Measurements from ENCODE around the gene C1QBP.
A peak's percentile ranks its signal among the peaks of the same experiment; 100 is the strongest.

Gene C1QBP

GRCh38 chr17:5438716-5439445 is at the start of gene C1QBP:
TSS of gene C1QBP (minus strand) at chr17:5439155. CDS start at chr17:5439073, 82 bp downstream.
- DNase-seq = peak; percentile 92

- no peak for DNase-seq
Measured at GRCh38 chr17:5488752-5489151, 49.8 kb upstream of the C1QBP start.

- DNase-seq = peak; percentile 96
Measured at GRCh38 chr17:5486206-5487124, 47.5 kb upstream of the C1QBP start, which contains the start of gene MIS12. TSS of gene MIS12 (plus strand) at chr17:5486566. CDS start at chr17:5488863, 2,297 bp downstream.

GRCh38 chr17:5485270-5486205 is 46.6 kb upstream of the C1QBP start, which contains the start of gene DERL2:
TSS of gene DERL2 (minus strand) at chr17:5486178. CDS start at chr17:5486161, 17 bp downstream.
- DNase-seq = peak; percentile 48

GRCh38 chr17:5481451-5481850 is 42.5 kb upstream of the C1QBP start:
- DNase-seq = no peak

GRCh38 chr17:5480962-5481361 is 42.0 kb upstream of the C1QBP start:
- no peak for DNase-seq

- DNase-seq = no peak
Measured at GRCh38 chr17:5478992-5479391, 40.0 kb upstream of the C1QBP start.

GRCh38 chr17:5473906-5474305 is 35.0 kb upstream of the C1QBP start:
- DNase-seq = no peak

- no peak for DNase-seq
Measured at GRCh38 chr17:5472511-5472910, 33.6 kb upstream of the C1QBP start.

GRCh38 chr17:5468075-5468473 is 29.1 kb upstream of the C1QBP start:
- no peak for DNase-seq

- DNase-seq = no peak
Measured at GRCh38 chr17:5467416-5467815, 28.5 kb upstream of the C1QBP start.

- no peak for DNase-seq
Measured at GRCh38 chr17:5466295-5466694, 27.3 kb upstream of the C1QBP start.

- DNase-seq = no peak
Measured at GRCh38 chr17:5464717-5465507, 26.0 kb upstream of the C1QBP start.

- no peak for DNase-seq
Measured at GRCh38 chr17:5446786-5447185, 7.8 kb upstream of the C1QBP start.

- DNase-seq = no peak
Measured at GRCh38 chr17:5444209-5444608, 5.3 kb upstream of the C1QBP start.

GRCh38 chr17:5443728-5444127 is 4.8 kb upstream of the C1QBP start:
- no peak for DNase-seq

- DNase-seq = no peak
Measured at GRCh38 chr17:5439446-5439764, 450 bp upstream of the C1QBP start.

- no peak for DNase-seq
Measured at GRCh38 chr17:5437721-5438317, 1.1 kb downstream of the C1QBP start.

GRCh38 chr17:5435781-5436315 is 3.1 kb downstream of the C1QBP start:
- DNase-seq = peak; percentile 46

- DNase-seq = no peak
Measured at GRCh38 chr17:5434984-5435383, 4.0 kb downstream of the C1QBP start.

GRCh38 chr17:5431949-5432556 is 6.9 kb downstream of the C1QBP start:
- DNase-seq = no peak

All from NCI-H2227 treated with DMSO at 0.1 percent for 48 hours (cell line).